GM18519 (cell line): Measurements from ENCODE around the gene ANKS4B.
"Not testable (repeated sequence)": the region's sequence is repeated elsewhere in the genome, so short reads cannot be mapped to it uniquely, and the experiment has no call there.

Experiments used
- ATAC-seq: cut with Tn5 transposase; IDR thresholded peaks from one replicate; pipeline ENCODE4 v1.9.1; 2021; ENCODE audit warnings: mild to moderate bottlenecking, moderate library complexity; ENCODE audit not compliant: unreplicated experiment, low FRiP score

The ANKS4B gene

GRCh38 chr16:21217121-21217520, 16.4 kb upstream of the ANKS4B start:
- ATAC-seq, result no peak

- no peak for ATAC-seq
Measured at GRCh38 chr16:21218153-21218552, 15.3 kb upstream of the ANKS4B start.

- ATAC-seq, result no peak
Measured at GRCh38 chr16:21219551-21219950, 13.9 kb upstream of the ANKS4B start.

GRCh38 chr16:21222495-21223337, 10.8 kb upstream of the ANKS4B start:
- ATAC-seq, result no peak

GRCh38 chr16:21223787-21224186, 9.7 kb upstream of the ANKS4B start:
- ATAC-seq, result no peak

GRCh38 chr16:21224800-21225199, 8.7 kb upstream of the ANKS4B start:
- ATAC-seq, result no peak

GRCh38 chr16:21226749-21227148, 6.8 kb upstream of the ANKS4B start:
- ATAC-seq, result no peak

GRCh38 chr16:21227866-21228265, 5.6 kb upstream of the ANKS4B start:
- ATAC-seq, result no peak

GRCh38 chr16:21228361-21228872, 5.1 kb upstream of the ANKS4B start:
- ATAC-seq, result no peak

GRCh38 chr16:21233045-21233520, 416 bp upstream of the ANKS4B start:
- ATAC-seq, result no peak

GRCh38 chr16:21235199-21235585, 1.7 kb downstream of the ANKS4B start:
- no peak for ATAC-seq

- ATAC-seq, result no peak
Measured at GRCh38 chr16:21236831-21237230, 3.3 kb downstream of the ANKS4B start.

GRCh38 chr16:21239646-21240045, 6.1 kb downstream of the ANKS4B start:
- no peak for ATAC-seq

- no peak for ATAC-seq
Measured at GRCh38 chr16:21242756-21243155, 9.3 kb downstream of the ANKS4B start.

- ATAC-seq, result no peak
Measured at GRCh38 chr16:21244518-21245215, 11.2 kb downstream of the ANKS4B start.

- not testable (repeated sequence) for ATAC-seq
Measured at GRCh38 chr16:21248179-21248578, 14.7 kb downstream of the ANKS4B start.

- no peak for ATAC-seq
Measured at GRCh38 chr16:21250072-21250923, 16.8 kb downstream of the ANKS4B start.

- no peak for ATAC-seq
Measured at GRCh38 chr16:21253470-21253869, 20.0 kb downstream of the ANKS4B start.

- ATAC-seq, result no peak
Measured at GRCh38 chr16:21256636-21257035, 23.1 kb downstream of the ANKS4B start.

GRCh38 chr16:21257284-21257683, 23.8 kb downstream of the ANKS4B start:
- ATAC-seq, result no peak
